Left lung (tissue), 14 donors: Measurements from ENCODE around the gene SP6. TPM values are rescaled to one million over a fixed set of nuclear protein-coding genes. Genes with fewer than 3 reads are reported as not detected.

Experiments used
- ATAC-seq: fragments of 200-7000 bp; cut with Tn5 transposase; one replicate; pipeline ENCODE4 v1.9.1; 2020; ENCODE audit warnings: moderate library complexity
- DNase-seq, 4 donors: peaks; one replicate each; pipeline ENCODE4 v3.0.0-alpha.2; 2013 to 2020
- H3K27ac ChIP-seq, 2 donors: fragments of 200-600 bp; sonication (generic) in 1 of 2; one replicate each; pipeline versions ENCODE4 v1.5.0 to v1.8.0; 2020 to 2021
- H3K27me3 ChIP-seq, 2 donors: fragments of 200-600 bp; sonication (generic) in 1 of 2; one replicate each; pipeline versions ENCODE4 v1.5.0 to v1.8.0; 2020 to 2021
- H3K36me3 ChIP-seq, 2 donors: fragments of 200-600 bp; sonication (generic) in 1 of 2; one replicate each; pipeline versions ENCODE4 v1.5.0 to v1.8.0; 2020 to 2021
- H3K4me1 ChIP-seq, 2 donors: fragments of 200-600 bp; one replicate each; pipeline ENCODE4 v1.8.0; 2021
- H3K4me3 ChIP-seq, 2 donors: fragments of 200-600 bp; sonication (generic) in 1 of 2; one replicate each; pipeline versions ENCODE4 v1.5.0 to v1.8.0; 2020 to 2021; ENCODE audit warnings: mild to moderate bottlenecking in 1 of 2
- H3K9me3 ChIP-seq, 2 donors: fragments of 200-600 bp; sonication (generic) in 1 of 2; one replicate each; pipeline versions ENCODE4 v1.5.0 to v1.8.0; 2020 to 2021
- CTCF ChIP-seq, 2 donors: fragments of 200-600 bp; sonication (generic) in 1 of 2; IDR thresholded peaks; one replicate each; pipeline versions ENCODE4 v1.5.0 to v1.8.0; 2021; ENCODE audit warnings: antibody characterized with exemption in 2 of 2
- intact Hi-C, 2 donors: fragments of 100-400 bp; cut with DNase I; formaldehyde crosslinking; loops; one replicate each; pipeline versions ENCODE4 v1.11.2 to v1.14.2; 2022
- long read RNA-seq, 12 donors: library from polyadenylated mRNA in 2 of 12; unstranded in 2 of 12; transcript quantifications; one replicate each; pipeline ENCODE4 v2.0.0 and lab custom pipeline, GENCODE V29; 2019 to 2026
- polyA plus RNA-seq, 6 donors: library from polyadenylated mRNA; unstranded; fragments of 120-200 nt; gene quantifications; one replicate each; pipeline ENCODE4 v1.2.1, GENCODE V29; 2013; ENCODE audit not compliant: insufficient read length in 6 of 6
- total RNA-seq, 2 donors: library from RNA; stranded (reverse); fragmentation: NEBNext Ultra II Directional; extraction: Animal tissue kit (Norgen Biotek cat#: 25700); gene quantifications; one replicate each; pipeline ENCODE4 v1.2.1, GENCODE V29; 2021
- donor health status: DM: no; HTN: yes; CAD: no.
- donor health status: DM: no; HTN: no; CAD: no.

Gene SP6
- 1 to 10 TPM in 1 of 2 donors, under 1 TPM in 1; 0.79 to 1.5 TPM for total RNA-seq
- 1 to 10 TPM; 4.1 to 6.7 (median 4.9) TPM for polyA plus RNA-seq
- long read RNA-seq, donor 1, partial matches to known transcripts: 0 of 1 reads
- long read RNA-seq, donor 1, other reads (novel, unspliced or antisense): 0 of 1 reads
- long read RNA-seq, donor 2, partial matches to known transcripts: 0 of 1 reads
- long read RNA-seq, donor 2, other reads (novel, unspliced or antisense): 0 of 1 reads
- long read RNA-seq, donor 3, partial matches to known transcripts: 0 of 6 reads
- long read RNA-seq, donor 3, other reads (novel, unspliced or antisense): 0 of 6 reads
- long read RNA-seq, donor 4: 0 reads
- long read RNA-seq, donor 5, partial matches to known transcripts: 0 of 1 reads
- long read RNA-seq, donor 5, other reads (novel, unspliced or antisense): 0 of 1 reads
- long read RNA-seq, donor 6, partial matches to known transcripts: 0 of 2 reads
- long read RNA-seq, donor 6, other reads (novel, unspliced or antisense): 0 of 2 reads
- long read RNA-seq, donor 7: 0 reads
- long read RNA-seq, donor 8: 0 reads
- long read RNA-seq, donor 9: 0 reads
- long read RNA-seq, donor 10: 0 reads
- long read RNA-seq, donor 11: 0 reads
- long read RNA-seq, donor 12, partial matches to known transcripts: 0 of 2 reads
- long read RNA-seq, donor 12, other reads (novel, unspliced or antisense): 0 of 2 reads

- Histone ChIP-seq H3K36me3 (no peaks in the 10 kb centered on the region), H3K4me3 (peak within 1 kb of the TSS; percentile 24 to 35), H3K9me3 (no peaks in the 10 kb centered on the region), H3K27ac (peak within 1 kb of the TSS in 1 of 2 donors; percentile 55), H3K27me3 (peaks cover 54 to 100% of the 10 kb centered on the region in 2 donors), H3K4me1 (peaks cover 0 to 26% of the 10 kb centered on the region in 2 donors)
- DNase-seq: peak in 3 of 4 donors; percentile 66 to 94 (median 79)
- ATAC-seq: peak; percentile 97
- no peak for TF ChIP-seq CTCF (IDR thresholded peaks at IDR 0.05)
- intact Hi-C loops: no loop called here
Measured at GRCh38 chr17:47850692-47851573, at the start of gene SP6. SP6 (minus strand) TSS chr17:47851163; CDS start chr17:47848429, 2,734 bp downstream.

- no peaks in the 10 kb centered on the region for H3K9me3 ChIP-seq
- ATAC-seq (no peak), DNase-seq (no peak)
- peaks cover 13 to 52% of the 10 kb centered on the region in 2 donors for H3K4me1 ChIP-seq
- H3K27ac ChIP-seq: peak overlapping the region in 1 of 2 donors; percentile 57
- no peak for TF ChIP-seq CTCF (IDR thresholded peaks at IDR 0.05)
- no peak overlapping the region for H3K4me3 ChIP-seq
- H3K36me3 ChIP-seq: peaks cover 0 to 15% of the 10 kb centered on the region in 2 donors
- intact Hi-C loops: no loop called here
- H3K27me3 ChIP-seq: no peaks in the 10 kb centered on the region
Measured at GRCh38 chr17:47899643-47900042, 48.7 kb upstream of the SP6 start.

- H3K27ac ChIP-seq: peak overlapping the region in 1 of 2 donors; percentile 97
- DNase-seq (no peak), ATAC-seq (no peak)
- intact Hi-C loops: no loop called here
- TF ChIP-seq CTCF (IDR thresholded peaks at IDR 0.05): no peak
- H3K9me3 ChIP-seq: no peaks in the 10 kb centered on the region
- peaks cover 0 to 15% of the 10 kb centered on the region in 2 donors for H3K36me3 ChIP-seq
- peaks cover 13 to 55% of the 10 kb centered on the region in 2 donors for H3K4me1 ChIP-seq
- H3K27me3 ChIP-seq: no peaks in the 10 kb centered on the region
- H3K4me3 ChIP-seq: no peak overlapping the region
Measured at GRCh38 chr17:47898241-47898640, 47.3 kb upstream of the SP6 start.

- DNase-seq: no peak
- no peak for TF ChIP-seq CTCF (IDR thresholded peaks at IDR 0.05)
- Histone ChIP-seq H3K9me3 (no peaks in the 10 kb centered on the region), H3K27ac (peak overlapping the region; percentile 95 to 97), H3K4me1 (peaks cover 13 to 55% of the 10 kb centered on the region in 2 donors), H3K27me3 (no peaks in the 10 kb centered on the region), H3K4me3 (peak overlapping the region; percentile 86 to 90), H3K36me3 (peaks cover 0 to 15% of the 10 kb centered on the region in 2 donors)
- intact Hi-C loops: no loop called here
- ATAC-seq: no peak
Measured at GRCh38 chr17:47897561-47897960, 46.6 kb upstream of the SP6 start.
